HG03521 (cell line): ENCODE measurements around the gene CSH2.
"Not testable (repeated sequence)": the region's sequence is repeated elsewhere in the genome, so short reads cannot be mapped to it uniquely, and the experiment has no call there.

Experiments used
- ATAC-seq: cut with Tn5 transposase; IDR thresholded peaks from one replicate; pipeline ENCODE4 v1.9.1; 2021; ENCODE audit warnings: mild to moderate bottlenecking, moderate library complexity; ENCODE audit not compliant: unreplicated experiment

The CSH2 gene

GRCh38 chr17:63873577-63873976 lies at the start of gene CSH2:
Gene CSH2 (minus strand): TSS chr17:63873677. CDS start chr17:63873614, 63 bp downstream.
- ATAC-seq, result not testable (repeated sequence)

DNA sequence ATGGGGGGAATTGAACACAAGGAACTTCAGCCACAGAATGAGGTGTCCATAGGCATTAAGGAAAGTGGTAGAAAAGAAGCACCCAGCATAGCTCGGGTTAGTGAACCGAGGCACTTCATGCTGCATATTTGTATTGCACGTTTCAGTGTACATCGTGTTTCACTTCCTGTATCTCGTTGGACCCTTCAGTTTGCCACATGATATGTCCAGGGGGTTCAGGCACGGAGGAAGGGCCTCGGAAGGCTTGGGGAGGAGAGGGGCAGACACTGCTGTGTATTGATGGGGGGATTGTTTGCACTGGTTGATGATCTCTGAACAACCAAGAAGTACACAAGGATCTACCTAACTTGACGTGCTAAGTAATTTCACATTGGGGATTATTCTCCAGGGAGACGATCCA lies 48.9 kb upstream of the CSH2 start:
- not testable (repeated sequence) for ATAC-seq

GRCh38 chr17:63920779-63921178 lies 47.3 kb upstream of the CSH2 start:
- ATAC-seq, result not testable (repeated sequence)

GRCh38 chr17:63920050-63920449 lies 46.6 kb upstream of the CSH2 start:
- not testable (repeated sequence) for ATAC-seq

DNA sequence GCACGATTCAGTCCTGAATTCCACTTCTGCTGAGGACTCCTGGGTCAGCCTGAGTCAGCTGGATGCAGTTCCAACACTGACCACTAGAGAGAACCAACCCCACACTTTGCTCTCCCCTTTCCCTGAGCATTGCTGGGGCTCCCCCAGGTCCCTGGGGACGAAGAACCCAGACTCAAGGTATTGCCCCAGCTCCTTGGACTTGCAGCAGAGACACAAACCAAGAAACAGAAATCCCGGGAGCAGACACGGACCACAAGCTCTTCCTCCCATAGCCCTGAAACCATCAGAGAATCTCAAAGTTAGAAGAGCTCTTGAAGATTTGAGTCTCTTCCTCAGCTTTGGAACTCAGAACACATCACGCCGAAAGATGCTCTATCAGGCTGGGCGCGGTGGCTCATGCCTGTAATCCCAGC lies 45.8 kb upstream of the CSH2 start:
- peak; percentile 45 for ATAC-seq

DNA sequence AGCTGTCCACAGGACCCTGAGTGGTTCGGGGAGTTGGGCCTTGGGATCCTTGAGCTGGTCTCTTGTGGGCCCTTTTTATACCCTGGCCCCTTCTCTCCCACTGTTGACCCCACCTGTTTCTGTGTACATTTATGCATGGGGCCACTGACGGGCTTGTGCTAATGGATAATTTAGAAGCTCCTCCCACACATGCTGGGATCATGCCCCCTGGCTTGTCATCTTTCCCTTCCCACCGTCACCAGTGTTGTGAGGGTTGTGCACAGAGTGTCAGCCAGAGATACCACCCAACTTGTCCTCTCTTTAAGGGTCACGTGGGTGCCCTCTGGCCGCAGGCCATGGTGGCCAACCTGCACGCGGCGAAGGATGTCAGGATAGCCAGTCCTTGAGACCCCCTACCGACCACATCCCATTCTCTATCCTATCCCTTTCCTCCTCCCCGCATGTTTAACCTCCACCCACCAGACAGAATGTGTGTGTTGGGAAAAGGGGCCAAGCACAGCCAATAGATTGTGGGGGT lies 45.4 kb upstream of the CSH2 start, which contains the start of gene GH1:
Gene GH1 (minus strand): TSS at position 51 of the 517 bp plus-strand sequence. CDS start 63 bp downstream, outside the sequence.
- ATAC-seq, result not testable (repeated sequence)

- no peak for ATAC-seq
Measured at GRCh38 chr17:63918305-63918704, 44.8 kb upstream of the CSH2 start.

GRCh38 chr17:63917646-63918045 lies 44.2 kb upstream of the CSH2 start:
- no peak for ATAC-seq

- ATAC-seq, result not testable (repeated sequence)
Measured at GRCh38 chr17:63917206-63917605, 43.7 kb upstream of the CSH2 start.

DNA sequence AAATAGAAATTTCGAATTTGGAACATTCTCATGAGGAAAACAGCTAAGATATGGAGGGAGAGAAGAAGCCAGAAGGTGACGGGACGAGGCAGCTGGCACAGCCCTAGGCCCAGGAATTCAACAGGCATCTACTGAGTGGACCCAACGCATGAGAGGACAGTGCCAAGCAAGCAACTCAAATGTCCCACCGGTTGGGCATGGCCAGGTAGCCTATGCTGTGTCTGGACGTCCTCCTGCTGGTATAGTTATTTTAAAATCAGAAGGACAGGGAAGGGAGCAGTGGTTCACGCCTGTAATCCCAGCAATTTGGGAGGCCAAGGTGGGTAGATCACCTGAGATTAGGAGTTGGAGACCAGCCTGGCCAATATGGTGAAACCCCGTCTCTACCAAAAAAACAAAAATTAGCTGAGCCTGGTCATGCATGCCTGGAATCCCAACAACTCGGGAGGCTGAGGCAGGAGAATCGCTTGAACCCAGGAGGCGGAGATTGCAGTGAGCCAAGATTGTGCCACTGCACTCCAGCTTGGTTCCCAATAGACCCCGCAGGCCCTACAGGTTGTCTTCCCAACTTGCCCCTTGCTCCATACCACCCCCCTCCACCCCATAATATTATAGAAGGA lies 43.2 kb upstream of the CSH2 start:
- no peak for ATAC-seq

DNA sequence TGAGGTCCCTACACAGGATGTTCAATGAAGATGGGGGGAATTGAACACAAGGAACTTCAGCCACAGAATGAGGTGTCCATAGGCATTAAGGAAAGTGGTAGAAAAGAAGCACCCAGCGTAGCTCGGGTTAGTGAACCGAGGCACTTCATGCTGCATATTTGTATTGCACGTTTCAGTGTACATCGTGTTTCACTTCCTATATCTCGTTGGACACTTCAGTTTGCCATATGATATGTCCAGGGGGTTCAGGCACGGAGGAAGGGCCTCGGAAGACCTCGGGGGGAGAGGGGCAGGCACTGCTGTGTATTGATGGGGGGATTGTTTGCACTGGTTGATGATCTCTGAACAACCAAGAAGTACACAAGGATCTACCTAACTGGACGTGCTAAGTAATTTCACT lies 42.3 kb upstream of the CSH2 start:
- ATAC-seq, result not testable (repeated sequence)

GRCh38 chr17:63914471-63914870 lies 41.0 kb upstream of the CSH2 start:
- ATAC-seq, result no peak

GRCh38 chr17:63911657-63912100 lies 38.2 kb upstream of the CSH2 start:
- ATAC-seq, result no peak

GRCh38 chr17:63911041-63911635 lies 37.7 kb upstream of the CSH2 start, which contains the start of gene CSHL1:
Gene CSHL1 (minus strand): TSS chr17:63911258. CDS start chr17:63911196, 62 bp downstream.
- ATAC-seq, result no peak

- ATAC-seq, result no peak
Measured at GRCh38 chr17:63910096-63910495, 36.6 kb upstream of the CSH2 start.

- ATAC-seq, result not testable (repeated sequence)
Measured at GRCh38 chr17:63909586-63909985, 36.1 kb upstream of the CSH2 start.

GRCh38 chr17:63907161-63907778 lies 33.8 kb upstream of the CSH2 start:
- ATAC-seq, result not testable (repeated sequence)

GRCh38 chr17:63904796-63905195 lies 31.3 kb upstream of the CSH2 start:
- ATAC-seq, result not testable (repeated sequence)

DNA sequence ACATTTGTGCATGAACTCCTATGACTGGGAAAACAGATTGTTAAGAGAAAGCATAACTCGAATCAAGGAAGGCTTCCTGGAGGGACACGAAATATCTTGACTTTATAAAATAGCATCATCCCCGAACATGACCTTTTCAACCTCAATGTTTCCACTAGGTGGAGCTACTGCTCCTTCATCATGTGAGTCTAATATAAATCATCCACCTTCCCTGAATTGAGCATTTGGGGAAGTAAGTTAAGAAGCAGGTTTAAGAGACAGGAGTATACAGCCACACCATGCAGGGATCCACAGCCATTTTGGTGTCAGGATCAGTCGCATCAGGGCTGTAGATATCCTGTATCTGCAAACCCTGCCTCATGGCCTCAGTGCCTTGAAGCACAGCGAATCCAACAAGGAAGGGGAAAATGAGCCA lies 30.3 kb upstream of the CSH2 start:
- not testable (repeated sequence) for ATAC-seq

- ATAC-seq, result not testable (repeated sequence)
Measured at GRCh38 chr17:63901971-63902370, 28.5 kb upstream of the CSH2 start.
